Activated T-cell treated with anti-CD3 and anti-CD28 coated beads, Interleukin-2, amount 50 U/mL, for 4 hours (primary cell): ENCODE measurements around the gene HYPK. TPM values are rescaled to one million over a fixed set of nuclear protein-coding genes. Genes with fewer than 3 reads are reported as not detected.
A peak's percentile ranks its signal among the peaks of the same experiment; 100 is the strongest.
"Not testable (repeated sequence)": the region's sequence is repeated elsewhere in the genome, so short reads cannot be mapped to it uniquely, and the experiment has no call there.

ENCODE experiments used
- ATAC-seq, 2 donors: fragments of 200-7000 bp; cut with Tn5 transposase; one replicate each; pipeline ENCODE4 v1.10.0; 2021
- DNase-seq: peaks from one replicate; pipeline ENCODE4 v3.0.0-alpha.2; 2020
- H3K27me3 Mint-ChIP-seq: one replicate; pipeline ENCODE4 v1.8.0; 2021; ENCODE audit warnings: low read depth, mixed read lengths
- H3K36me3 Mint-ChIP-seq: one replicate; pipeline ENCODE4 v1.8.0; 2022; ENCODE audit warnings: mixed read lengths; ENCODE audit not compliant: insufficient read depth
- H3K4me1 Mint-ChIP-seq: one replicate; pipeline ENCODE4 v1.8.0; 2021; ENCODE audit warnings: low read depth, mixed read lengths
- H3K4me3 Mint-ChIP-seq: one replicate; pipeline ENCODE4 v1.8.0; 2021; ENCODE audit warnings: mild to moderate bottlenecking, moderate library complexity, mixed read lengths
- H3K9me3 Mint-ChIP-seq: one replicate; pipeline ENCODE4 v1.8.0; 2021; ENCODE audit warnings: mixed read lengths
- total RNA-seq, 3 donors: library from RNA; stranded (reverse); gene quantifications; one replicate each; pipeline ENCODE4 v1.2.1, GENCODE V29; 2021

Gene HYPK
- total RNA-seq, 3 donors from 2014 or later, result 48.3 to 50.7 (median 49.0) TPM

DNA sequence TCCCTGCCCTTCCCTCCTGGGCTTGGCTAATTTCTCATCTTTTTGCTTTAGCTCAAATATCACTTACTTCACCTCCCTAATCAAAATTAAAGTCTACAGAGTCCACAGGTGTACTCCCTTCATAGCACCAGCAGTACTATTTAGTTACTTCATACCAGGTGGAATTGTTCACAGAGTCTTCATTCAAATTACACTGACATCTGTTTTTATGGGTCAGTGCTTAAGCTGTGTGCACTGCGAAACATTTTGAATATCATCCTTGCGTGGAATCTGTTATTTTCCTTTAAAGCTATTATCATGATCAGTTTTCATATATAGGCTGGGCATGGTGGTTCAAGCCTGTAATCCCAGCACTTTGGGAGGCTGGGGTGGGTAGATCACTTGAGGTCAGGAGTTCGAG, 11.0 kb upstream of the HYPK start:
- Mint-ChIP-seq H3K36me3 (peaks cover 10% of the 10 kb centered on the region), H3K4me1 (peaks cover 19% of the 10 kb centered on the region), H3K4me3 (no peak overlapping the region), H3K27me3 (no peaks in the 10 kb centered on the region), H3K9me3 (no peaks in the 10 kb centered on the region)
- no peak for DNase-seq
- ATAC-seq, result no peak

DNA sequence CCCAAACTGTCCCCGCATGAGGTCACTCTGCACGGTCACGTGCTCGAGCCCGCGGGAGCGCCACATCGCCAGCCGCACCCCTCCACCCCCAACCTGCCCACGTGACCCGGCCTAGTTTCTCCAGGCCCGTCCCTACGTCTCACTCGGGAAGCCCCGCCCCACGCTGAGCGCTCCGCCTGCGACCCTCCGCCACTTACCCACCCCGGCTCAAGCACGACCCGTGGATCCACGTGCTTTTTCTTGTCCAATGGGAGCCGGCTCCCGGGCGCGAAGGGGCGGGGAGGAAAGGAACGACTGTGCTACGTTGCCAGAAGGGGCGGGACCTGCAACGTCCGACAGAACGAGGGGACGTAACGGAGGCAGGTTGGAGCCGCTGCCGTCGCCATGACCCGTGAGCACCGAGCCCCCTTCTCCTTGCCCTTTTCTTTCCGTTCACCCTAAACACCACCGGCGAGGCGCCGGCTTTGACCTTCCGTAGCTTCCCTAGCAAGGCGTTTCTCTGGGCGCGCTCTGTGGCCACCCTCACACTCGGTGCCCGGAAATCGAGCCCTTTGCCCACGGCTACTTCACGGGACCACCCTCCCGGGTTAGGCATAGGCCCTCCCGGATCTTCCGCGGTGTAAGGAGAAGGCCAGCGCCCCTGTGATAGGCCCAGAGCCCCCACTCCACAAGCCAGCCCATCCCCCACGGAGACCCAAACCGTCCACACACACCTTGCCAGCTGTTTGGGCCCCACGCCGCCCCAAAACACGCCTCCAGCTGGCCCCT, 8.2 kb upstream of the HYPK start, which contains the start of gene SERF2:
TSS of gene SERF2 (plus strand) at position 328 of the 768 bp plus-strand sequence. CDS start at position 385, 57 bp downstream.
- DNase-seq, result peak; percentile 99
- H3K36me3 Mint-ChIP-seq, result peaks cover 31% of the 10 kb centered on the region

DNA sequence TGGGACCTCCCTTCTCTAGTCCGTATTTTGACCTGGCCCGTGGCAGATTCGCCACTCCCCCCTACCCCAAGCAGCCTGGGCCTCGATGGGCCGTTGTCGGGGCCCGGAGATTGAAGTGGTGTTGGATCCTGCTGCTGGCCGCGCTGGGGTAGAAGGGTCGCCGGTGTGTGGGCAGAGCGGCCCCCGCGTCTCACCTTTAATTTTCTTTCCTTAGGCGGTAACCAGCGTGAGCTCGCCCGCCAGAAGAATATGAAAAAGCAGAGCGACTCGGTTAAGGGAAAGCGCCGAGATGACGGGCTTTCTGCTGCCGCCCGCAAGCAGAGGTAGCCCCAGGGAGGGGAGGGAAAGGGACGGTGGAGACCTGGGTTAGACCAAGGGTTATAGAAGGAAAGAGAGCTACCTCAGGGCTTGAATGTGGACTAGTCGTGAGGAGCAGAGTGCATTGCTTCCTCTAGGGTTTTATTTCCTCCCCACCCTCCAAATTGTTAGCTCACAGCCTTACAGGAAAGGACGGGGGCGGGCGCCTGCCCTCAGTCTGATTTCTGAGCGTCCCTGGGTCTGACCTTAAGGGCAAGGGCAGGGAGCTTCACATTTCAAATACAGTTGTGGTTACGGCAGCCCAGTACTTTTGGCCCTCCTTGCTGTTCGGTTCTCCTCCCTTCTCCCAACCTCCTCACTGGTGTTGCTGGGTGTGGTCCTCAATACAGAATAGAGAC, 7.5 kb upstream of the HYPK start:
- no peak for ATAC-seq
- Mint-ChIP-seq H3K4me3 (peak overlapping the region; percentile 98), H3K4me1 (peaks cover 40% of the 10 kb centered on the region)

More for the DNA sequence above, 8.2 kb upstream of the HYPK start, which contains the start of gene SERF2:
- peaks cover 40% of the 10 kb centered on the region for H3K4me1 Mint-ChIP-seq
- peak within 1 kb of the TSS; percentile 98 for H3K4me3 Mint-ChIP-seq
- H3K9me3 Mint-ChIP-seq, result no peaks in the 10 kb centered on the region
- ATAC-seq, result peak; percentile 96 to 97
- H3K27me3 Mint-ChIP-seq, result no peaks in the 10 kb centered on the region

DNA sequence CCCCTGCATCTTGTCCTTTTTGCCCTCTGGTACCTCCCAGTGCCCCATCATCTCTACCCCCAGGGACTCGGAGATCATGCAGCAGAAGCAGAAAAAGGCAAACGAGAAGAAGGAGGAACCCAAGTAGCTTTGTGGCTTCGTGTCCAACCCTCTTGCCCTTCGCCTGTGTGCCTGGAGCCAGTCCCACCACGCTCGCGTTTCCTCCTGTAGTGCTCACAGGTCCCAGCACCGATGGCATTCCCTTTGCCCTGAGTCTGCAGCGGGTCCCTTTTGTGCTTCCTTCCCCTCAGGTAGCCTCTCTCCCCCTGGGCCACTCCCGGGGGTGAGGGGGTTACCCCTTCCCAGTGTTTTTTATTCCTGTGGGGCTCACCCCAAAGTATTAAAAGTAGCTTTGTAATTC, 6.8 kb upstream of the HYPK start:
- peak overlapping the region; percentile 98 for H3K4me3 Mint-ChIP-seq
- H3K4me1 Mint-ChIP-seq, result peaks cover 45% of the 10 kb centered on the region
- DNase-seq (no peak), ATAC-seq (no peak)
- no peaks in the 10 kb centered on the region for H3K9me3 Mint-ChIP-seq
- H3K27me3 Mint-ChIP-seq, result no peaks in the 10 kb centered on the region
- H3K36me3 Mint-ChIP-seq, result peaks cover 35% of the 10 kb centered on the region

More for the DNA sequence above, 7.5 kb upstream of the HYPK start:
- DNase-seq, result peak; percentile 34
- H3K36me3 Mint-ChIP-seq, result peaks cover 31% of the 10 kb centered on the region
- H3K9me3 Mint-ChIP-seq, result no peaks in the 10 kb centered on the region
- H3K27me3 Mint-ChIP-seq, result no peaks in the 10 kb centered on the region

DNA sequence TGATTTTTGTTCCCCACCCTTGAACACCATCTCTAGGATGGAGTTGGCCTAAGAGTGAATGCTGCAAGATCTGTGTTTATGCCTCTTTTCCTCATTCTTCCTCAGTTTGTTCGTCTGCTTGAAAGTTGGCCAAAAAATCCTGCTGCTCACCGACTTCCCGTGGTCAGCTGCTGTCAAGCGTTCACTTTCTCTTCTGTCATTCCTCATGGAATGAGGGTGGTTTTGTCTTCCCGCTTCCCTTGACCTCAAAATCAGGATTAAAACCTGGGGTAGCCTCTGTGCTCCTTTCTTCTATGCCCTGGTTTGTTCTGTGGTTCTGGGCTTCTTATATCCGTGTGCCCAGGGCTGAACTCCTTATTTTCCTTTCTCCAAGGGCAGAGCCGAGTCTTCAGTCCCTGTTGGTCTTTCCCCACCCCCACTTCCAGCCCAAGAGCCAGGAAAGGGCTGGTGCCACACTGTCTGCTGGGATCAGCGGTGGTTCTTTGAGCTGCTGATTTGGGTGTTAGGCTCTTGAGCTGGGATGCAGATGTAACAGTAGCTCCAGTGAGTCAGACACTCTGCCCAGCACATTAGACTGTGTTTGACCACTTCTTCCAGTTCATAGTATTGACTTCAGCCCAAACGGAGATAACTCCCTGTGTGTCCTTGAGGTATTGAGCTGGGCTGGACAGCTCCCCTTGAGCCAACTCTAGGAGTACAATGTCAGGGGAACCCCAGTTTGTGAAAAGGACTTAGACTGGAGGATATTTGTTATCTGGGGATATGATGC, 5.9 kb upstream of the HYPK start:
- Mint-ChIP-seq H3K36me3 (peaks cover 41% of the 10 kb centered on the region), H3K4me1 (peaks cover 50% of the 10 kb centered on the region), H3K4me3 (peak overlapping the region; percentile 98), H3K27me3 (no peaks in the 10 kb centered on the region), H3K9me3 (no peaks in the 10 kb centered on the region)
- no peak for DNase-seq
- no peak for ATAC-seq

DNA sequence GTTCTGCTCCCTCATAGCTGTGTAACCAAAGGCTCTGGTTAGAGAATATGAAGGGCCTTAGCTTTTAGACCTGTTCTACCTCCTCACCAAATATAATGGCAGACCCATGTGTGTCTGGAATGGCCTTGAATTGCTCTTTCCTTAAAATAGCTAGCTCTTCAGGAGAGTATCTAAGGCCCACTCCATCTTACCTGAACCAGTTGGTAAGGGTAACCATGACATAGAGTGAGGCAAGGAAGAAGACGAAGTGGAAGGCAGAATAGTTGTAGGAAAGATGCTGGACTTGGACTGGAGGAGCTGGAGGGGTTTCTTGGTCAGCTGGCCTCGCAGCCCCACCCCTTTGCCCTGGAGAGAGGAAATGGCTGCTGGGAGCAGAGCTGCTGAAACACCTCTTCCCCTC, 5.2 kb upstream of the HYPK start:
- ATAC-seq, result no peak
- DNase-seq, result no peak
- peaks cover 57% of the 10 kb centered on the region for H3K4me1 Mint-ChIP-seq
- no peaks in the 10 kb centered on the region for H3K9me3 Mint-ChIP-seq
- peaks cover 45% of the 10 kb centered on the region for H3K36me3 Mint-ChIP-seq
- no peak overlapping the region for H3K4me3 Mint-ChIP-seq
- H3K27me3 Mint-ChIP-seq, result no peaks in the 10 kb centered on the region

DNA sequence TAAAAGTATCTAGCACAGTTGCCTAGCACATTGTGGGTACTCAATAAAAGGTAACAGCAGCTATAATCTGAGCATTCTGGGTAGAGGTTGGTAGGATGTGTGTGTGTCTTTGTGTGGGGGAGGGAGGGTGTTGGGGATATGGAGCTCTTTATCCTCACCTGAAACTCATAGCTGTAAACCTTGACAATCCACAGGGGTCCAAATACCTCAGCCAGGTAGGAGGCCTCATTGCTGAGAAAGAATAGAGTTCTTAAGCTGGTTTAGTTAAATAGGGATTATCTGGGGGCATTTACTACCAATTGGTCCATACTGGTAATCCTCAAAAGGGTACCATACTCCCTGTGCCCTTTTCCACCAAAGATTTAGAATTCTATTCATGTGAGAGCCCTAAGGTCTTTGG, 4.4 kb upstream of the HYPK start:
- ATAC-seq (no peak), DNase-seq (no peak)
- H3K4me1 Mint-ChIP-seq, result peaks cover 59% of the 10 kb centered on the region
- peaks cover 51% of the 10 kb centered on the region for H3K36me3 Mint-ChIP-seq
- H3K4me3 Mint-ChIP-seq, result no peak overlapping the region
- no peaks in the 10 kb centered on the region for H3K27me3 Mint-ChIP-seq
- no peaks in the 10 kb centered on the region for H3K9me3 Mint-ChIP-seq

DNA sequence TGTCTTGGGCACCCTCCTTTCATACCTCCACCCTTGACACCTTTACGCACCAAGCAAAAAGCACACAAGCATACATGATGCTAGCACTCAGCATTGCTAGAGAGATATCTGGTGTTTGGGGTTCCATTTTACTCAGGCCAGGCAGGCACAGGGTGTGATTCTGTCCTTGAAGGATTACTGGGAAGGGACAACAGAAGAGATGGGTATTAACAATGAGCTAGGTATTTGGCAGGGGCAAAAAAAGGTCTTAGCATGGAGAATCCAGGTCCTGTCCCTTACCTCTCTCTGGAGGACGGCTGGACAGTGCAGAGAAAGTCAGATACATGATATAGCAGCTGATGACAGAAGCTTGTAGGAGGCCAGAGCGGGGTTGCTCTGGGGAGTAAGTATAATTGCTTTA, 3.8 kb upstream of the HYPK start:
- H3K4me3 Mint-ChIP-seq, result no peak overlapping the region
- H3K27me3 Mint-ChIP-seq, result no peaks in the 10 kb centered on the region
- H3K4me1 Mint-ChIP-seq, result peaks cover 61% of the 10 kb centered on the region
- ATAC-seq (no peak), DNase-seq (no peak)
- H3K9me3 Mint-ChIP-seq, result no peaks in the 10 kb centered on the region
- H3K36me3 Mint-ChIP-seq, result peaks cover 56% of the 10 kb centered on the region

DNA sequence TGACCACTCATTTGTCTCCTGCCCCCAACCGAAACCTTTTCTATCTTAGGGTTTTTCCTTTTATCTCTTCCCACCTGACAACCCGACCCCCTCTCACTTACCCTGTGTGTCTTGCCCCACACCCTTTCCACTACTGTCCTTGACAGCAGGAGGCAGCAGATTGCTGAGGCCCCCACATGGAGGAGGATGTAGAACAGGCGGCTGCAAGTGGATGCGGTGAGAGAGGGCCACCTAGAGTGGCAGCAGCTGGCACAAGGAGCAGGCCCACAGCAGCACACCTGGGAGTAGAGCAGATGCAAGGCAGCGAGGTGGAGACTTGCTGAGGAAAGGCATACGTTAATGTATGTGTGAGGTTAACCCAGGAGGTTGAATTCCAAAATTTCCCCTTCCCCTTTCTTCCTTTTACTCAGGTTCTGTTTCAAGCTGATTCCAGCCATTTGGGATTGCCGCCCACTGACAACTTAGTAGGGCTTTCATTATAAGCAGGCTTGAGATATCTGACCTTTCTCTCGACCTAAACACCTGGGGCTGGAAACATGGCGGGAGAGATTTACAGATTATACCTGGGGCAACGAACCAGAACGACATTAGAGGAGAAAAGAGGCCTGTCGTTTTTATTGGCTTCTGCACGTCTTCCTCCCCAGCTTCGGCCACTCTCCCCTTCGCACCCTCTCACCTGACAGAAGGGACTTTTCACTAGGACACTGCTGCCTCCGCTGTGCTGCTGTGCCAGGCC, 1.0 kb upstream of the HYPK start:
- Mint-ChIP-seq H3K4me1 (peaks cover 48% of the 10 kb centered on the region), H3K9me3 (no peaks in the 10 kb centered on the region), H3K27me3 (no peaks in the 10 kb centered on the region), H3K36me3 (peaks cover 52% of the 10 kb centered on the region), H3K4me3 (peak overlapping the region; percentile 37)
- no peak for DNase-seq
- ATAC-seq, result no peak

DNA sequence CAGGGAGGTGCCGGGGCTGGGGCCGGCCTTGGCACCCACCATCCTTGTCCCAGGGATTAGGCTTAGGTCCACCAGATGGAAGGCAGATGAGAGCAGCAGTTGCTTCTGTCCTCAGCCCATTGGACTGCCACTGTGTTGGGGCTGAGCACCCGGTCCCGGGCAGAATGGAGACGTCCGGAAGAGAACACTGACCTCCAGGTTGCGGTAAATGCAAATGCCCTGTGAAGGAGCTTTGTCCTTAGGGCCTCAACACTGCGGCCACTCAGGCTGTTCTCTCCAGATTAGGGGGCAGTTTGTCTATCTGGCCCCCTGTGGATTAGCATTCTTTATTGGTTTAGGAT, 484 bp upstream of the HYPK start, which contains the start of gene SERINC4:
TSS of gene SERINC4 (minus strand) at position 276 of the 341 bp plus-strand sequence. CDS start at position 42, 234 bp downstream.
- Mint-ChIP-seq H3K4me3 (peak within 1 kb of the TSS; percentile 99), H3K27me3 (no peaks in the 10 kb centered on the region), H3K36me3 (peaks cover 48% of the 10 kb centered on the region), H3K4me1 (peaks cover 43% of the 10 kb centered on the region), H3K9me3 (no peaks in the 10 kb centered on the region)
- DNase-seq, result no peak
- no peak for ATAC-seq

DNA sequence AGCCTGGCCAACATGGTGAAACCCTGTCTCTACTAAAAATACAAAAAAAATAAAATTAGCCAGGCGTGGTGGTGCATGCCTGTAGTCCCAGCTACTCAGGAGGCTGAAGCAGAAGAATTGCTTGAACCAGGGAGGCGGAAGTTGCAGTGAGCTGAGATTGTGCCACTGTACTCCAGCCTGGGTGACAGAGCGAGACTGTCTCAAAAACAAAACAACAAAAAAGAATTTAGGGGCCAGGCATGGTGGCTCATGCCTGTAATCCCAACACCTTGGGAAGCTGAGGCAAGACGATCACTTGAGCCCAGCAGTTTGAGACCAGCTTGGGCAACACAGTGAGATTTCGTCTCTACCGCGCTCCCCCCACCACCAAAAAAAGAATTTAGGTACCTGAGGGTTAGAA, 2.3 kb downstream of the HYPK start:
- H3K27me3 Mint-ChIP-seq, ATAC-seq, DNase-seq, H3K9me3 Mint-ChIP-seq, H3K4me3 Mint-ChIP-seq: not testable (repeated sequence)
- Mint-ChIP-seq H3K36me3 (peaks cover 46% of the 10 kb centered on the region), H3K4me1 (peaks cover 27% of the 10 kb centered on the region)

DNA sequence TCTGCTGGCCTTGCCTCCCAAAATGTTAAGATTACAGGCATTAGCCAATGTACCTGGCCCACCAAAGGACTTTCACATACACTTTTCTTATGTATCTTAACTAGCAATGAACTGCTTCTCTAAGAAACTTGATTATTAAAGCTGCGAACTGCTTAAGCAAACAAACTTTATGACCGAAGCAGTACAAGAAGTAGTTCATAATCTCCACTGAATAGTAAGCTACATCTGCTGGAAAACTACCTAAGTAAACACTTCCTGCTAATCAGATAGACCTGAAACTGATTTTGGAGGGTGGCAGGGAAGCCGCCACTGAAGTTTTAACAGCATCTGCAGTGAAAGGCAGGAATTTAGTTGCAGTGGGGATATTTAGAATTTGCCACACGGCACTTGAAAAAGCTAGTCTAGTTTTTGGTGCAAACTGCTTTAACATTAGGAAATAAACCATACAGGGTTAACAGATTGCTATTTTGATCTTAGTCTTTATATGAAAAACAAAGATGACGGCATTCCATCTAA, 8.1 kb downstream of the HYPK start:
- ATAC-seq (no peak), DNase-seq (no peak)
- H3K4me3 Mint-ChIP-seq, result no peak overlapping the region
- H3K36me3 Mint-ChIP-seq, result peaks cover 37% of the 10 kb centered on the region
- no peaks in the 10 kb centered on the region for H3K27me3 Mint-ChIP-seq
- H3K4me1 Mint-ChIP-seq, result peaks cover 9% of the 10 kb centered on the region
- H3K9me3 Mint-ChIP-seq, result no peaks in the 10 kb centered on the region

DNA sequence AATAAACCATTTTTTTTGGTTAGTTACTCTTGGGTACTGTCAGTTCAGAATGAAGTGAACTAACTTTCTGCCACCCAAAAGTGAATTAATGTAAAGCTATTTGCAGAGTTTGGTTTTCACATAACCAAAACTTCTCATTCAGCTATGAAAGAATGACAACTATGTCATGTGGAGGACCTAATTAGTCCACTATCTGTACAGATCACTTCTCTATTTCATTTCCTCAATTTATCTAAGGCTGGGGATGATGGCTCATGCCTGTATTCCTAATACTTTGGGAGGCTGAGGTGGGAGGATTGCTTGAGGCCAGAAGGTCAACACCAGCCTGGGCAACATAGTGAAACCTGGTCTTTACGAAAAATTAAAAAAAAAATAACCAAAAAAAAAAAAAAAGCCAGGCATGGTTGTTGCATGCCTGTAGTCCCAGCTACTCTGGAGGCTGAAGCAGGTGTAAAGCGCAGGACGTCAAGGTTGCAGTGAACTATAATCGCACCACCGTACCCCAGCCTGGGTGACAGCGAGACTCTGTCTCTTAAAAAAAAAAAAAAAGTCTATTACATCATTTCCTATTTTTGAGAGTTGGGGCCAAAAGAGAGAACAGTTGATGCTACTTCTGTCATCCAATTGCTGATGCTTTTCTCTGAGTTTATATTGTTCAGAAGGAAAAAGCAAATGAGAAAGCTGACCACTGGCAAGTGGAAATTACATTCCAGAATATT, 8.7 kb downstream of the HYPK start:
- no peaks in the 10 kb centered on the region for H3K9me3 Mint-ChIP-seq
- DNase-seq (no peak), ATAC-seq (no peak)
- H3K36me3 Mint-ChIP-seq, result peaks cover 36% of the 10 kb centered on the region
- H3K27me3 Mint-ChIP-seq, result no peaks in the 10 kb centered on the region
- peaks cover 9% of the 10 kb centered on the region for H3K4me1 Mint-ChIP-seq
- no peak overlapping the region for H3K4me3 Mint-ChIP-seq
